ENCODE results near the gene THOP1.

- TF ChIP-seq POLR2A (IDR thresholded peaks at IDR 0.05) (peak in 2 of 3 donors; percentile 29 to 47), CTCF (IDR thresholded peaks at IDR 0.05 in 8 of 11, conservative IDR thresholded peaks at IDR 0.05 in 3 of 11) (peak in 4 of 11 experiments; percentile 34 to 55 (median 48))
Observed at GRCh38 chr19:2785244-2785997, at the start of gene THOP1.
